GM12878 (cell line): ENCODE measurements around the gene RAD51B. TPM values are rescaled to one million over a fixed set of nuclear protein-coding genes. Genes with fewer than 3 reads are reported as not detected.

Source experiments
- ATAC-seq: fragments of 200-7000 bp; cut with Tn5 transposase; 3 replicates; pipeline ENCODE4 v1.9.1; 2020; ENCODE audit warnings: mild to moderate bottlenecking, moderate library complexity
- BruUV-seq: library from RNA; stranded (reverse); fragments of 400-500 nt; replicated peaks from 2 replicates; lab custom pipeline; 2021; lab: Mats Ljungman, UMichigan
- CTCF ChIA-PET: fragments of 300-600 bp; sonication (Branson Sonifier 250); formaldehyde crosslinking; extraction: SDS; loops from one replicate; lab custom pipeline; 2021; ENCODE audit warnings: inconsistent platforms; lab: Yijun Ruan, JAX
- POLR2A ChIA-PET: fragments of 350-600 bp; formaldehyde crosslinking; extraction: SDS; loops from one replicate; lab custom pipeline; 2021; ENCODE audit warnings: inconsistent platforms; lab: Charles Lee
- RAD21 ChIA-PET: fragments of 300-600 bp; sonication (Branson Sonifier 250); formaldehyde crosslinking; loops from one replicate; lab custom pipeline; 2023; ENCODE audit warnings: antibody characterized with exemption; ENCODE audit not compliant: unreplicated experiment; lab: Charles Lee
- SMC1A ChIA-PET: fragments of 300-600 bp; sonication (Branson Sonifier 250); formaldehyde crosslinking; loops from one replicate; lab custom pipeline; 2023; ENCODE audit not compliant: unreplicated experiment, uncharacterized antibody; lab: Charles Lee
- DNase-seq: peaks from one replicate; pipeline ENCODE4 v3.0.0-alpha.2; 2011; ENCODE audit warnings: low read depth, low spot score
- FAIRE-seq: peaks from 3 replicates; lab custom pipeline; 2011; peaks lifted over from hg19 to GRCh38; lab: Jason Lieb, UNC
- H2AFZ ChIP-seq: 2 replicates; pipeline ENCODE4 v1.6.0; 2011; ENCODE audit warnings: low read depth, low read length, control low read depth; ENCODE audit not compliant: control insufficient read depth
- H3K27ac ChIP-seq: 2 replicates; pipeline ENCODE4 v1.5.1; 2011; ENCODE audit warnings: control low read depth; ENCODE audit not compliant: control insufficient read depth, insufficient read depth
- H3K27me3 ChIP-seq, 2 experiments: replicated peaks in 1 of 2; 2 replicates each; pipeline versions ENCODE4 v1.6.0 to v1.6.1; 2011; ENCODE audit warnings: low read length in 1 of 2; ENCODE audit not compliant: control insufficient read depth in 2 of 2, insufficient read depth in 2 of 2
- H3K36me3 ChIP-seq, 2 experiments: 2 replicates each; pipeline ENCODE4 v1.5.1; 2011; ENCODE audit warnings: low read length in 1 of 2; ENCODE audit not compliant: control insufficient read depth in 2 of 2, insufficient read depth in 2 of 2
- H3K4me1 ChIP-seq: 2 replicates; pipeline ENCODE4 v1.6.1; 2011; ENCODE audit warnings: mild to moderate bottlenecking, low read length, moderate library complexity, mixed read lengths; ENCODE audit not compliant: control insufficient read depth, insufficient read depth
- H3K4me2 ChIP-seq: 2 replicates; pipeline ENCODE4 v1.6.0; 2011; ENCODE audit warnings: control low read depth; ENCODE audit not compliant: control insufficient read depth, insufficient read depth
- H3K4me3 ChIP-seq: fragments of 200-600 bp; sonication (generic); 2 replicates; pipeline ENCODE4 v1.5.1; 2016
- H3K79me2 ChIP-seq: 2 replicates; pipeline ENCODE4 v1.6.0; 2011; ENCODE audit warnings: low read length; ENCODE audit not compliant: control insufficient read depth, insufficient read depth
- H3K9ac ChIP-seq: 2 replicates; pipeline ENCODE4 v1.8.0; 2011; ENCODE audit warnings: low read length, control low read depth, mixed read lengths; ENCODE audit not compliant: control insufficient read depth, insufficient read depth
- H3K9me3 ChIP-seq: replicated peaks from 3 replicates; pipeline ENCODE4 v1.5.1; 2011; ENCODE audit warnings: mild to moderate bottlenecking, low read length; ENCODE audit not compliant: control insufficient read depth, insufficient read depth
- H4K20me1 ChIP-seq: 2 replicates; pipeline ENCODE4 v1.6.0; 2011; ENCODE audit not compliant: control insufficient read depth, insufficient read depth
- CBFB ChIP-seq: IDR thresholded peaks from 2 replicates; pipeline ENCODE4 v1.6.1; 2016; ENCODE audit warnings: antibody characterized with exemption, low read depth
- CEBPB ChIP-seq, 2 experiments: fragments of 150-350 bp in 1 of 2; IDR thresholded peaks; 2 replicates each; pipeline ENCODE4 v1.6.1; 2012 to 2014; ENCODE audit warnings: low read depth in 2 of 2, low read length in 2 of 2, borderline replicate concordance in 1 of 2, inconsistent platforms in 1 of 2
- CHD1 ChIP-seq: IDR thresholded peaks from 2 replicates; pipeline ENCODE4 v1.6.1; 2012; ENCODE audit warnings: low read depth, low read length, improper control_type of control experiment
- CHD2 ChIP-seq: IDR thresholded peaks from 2 replicates; pipeline ENCODE4 v1.6.1; 2011; ENCODE audit warnings: low read depth, low read length, improper control_type of control experiment, borderline replicate concordance
- ESRRA ChIP-seq: IDR thresholded peaks from 2 replicates; pipeline ENCODE4 v1.6.1; 2012; ENCODE audit warnings: mild to moderate bottlenecking, low read length, improper control_type of control experiment
- EZH2 ChIP-seq: IDR thresholded peaks from 2 replicates; pipeline ENCODE4 v1.6.1; 2012; ENCODE audit warnings: low read depth, mild to moderate bottlenecking, control low read depth, inconsistent platforms, low read length, borderline replicate concordance; ENCODE audit not compliant: control insufficient read depth
- FOXK2 ChIP-seq: fragments of 450-650 bp; IDR thresholded peaks from 2 replicates; pipeline ENCODE4 v1.6.1; 2017; ENCODE audit warnings: mild to moderate bottlenecking, moderate library complexity
- MXI1 ChIP-seq: fragments of 150-350 bp; IDR thresholded peaks from 2 replicates; pipeline ENCODE4 v1.6.1; 2011; ENCODE audit warnings: low read depth, mild to moderate bottlenecking, inconsistent platforms, low read length, improper control_type of control experiment
- NFIC ChIP-seq: IDR thresholded peaks from 2 replicates; pipeline ENCODE4 v1.6.1; 2012; ENCODE audit warnings: low read depth, mild to moderate bottlenecking, inconsistent platforms, low read length, moderate library complexity
- NFYA ChIP-seq: IDR thresholded peaks from 2 replicates; pipeline ENCODE4 v1.6.1; 2011; ENCODE audit warnings: low read depth, mild to moderate bottlenecking, low read length, improper control_type of control experiment, borderline replicate concordance
- NFYB ChIP-seq: IDR thresholded peaks from 2 replicates; pipeline ENCODE4 v1.6.1; 2011; ENCODE audit warnings: low read depth, mild to moderate bottlenecking, low read length, improper control_type of control experiment, moderate library complexity; ENCODE audit not compliant: insufficient read depth
- NRF1 ChIP-seq: conservative IDR thresholded peaks from 2 replicates; pipeline ENCODE4 v1.6.1; 2011; ENCODE audit warnings: mild to moderate bottlenecking, low read depth, low read length, improper control_type of control experiment
- SMAD5 ChIP-seq: IDR thresholded peaks from 2 replicates; pipeline ENCODE4 v1.6.1; 2016; ENCODE audit warnings: antibody characterized with exemption, low read depth
- SREBF2 ChIP-seq: IDR thresholded peaks from 2 replicates; pipeline ENCODE4 v1.6.1; 2012; ENCODE audit warnings: mild to moderate bottlenecking, low read length
- TBL1XR1 ChIP-seq: IDR thresholded peaks from 2 replicates; pipeline ENCODE4 v1.6.1; 2012; ENCODE audit warnings: low read depth, low read length, improper control_type of control experiment
- ZSCAN29 ChIP-seq: fragments of 450-650 bp; IDR thresholded peaks from 2 replicates; pipeline ENCODE4 v1.6.1; 2017; ENCODE audit warnings: mild to moderate bottlenecking, moderate library complexity
- ZZZ3 ChIP-seq: IDR thresholded peaks from 2 replicates; pipeline ENCODE4 v1.6.1; 2011; ENCODE audit warnings: low read depth; ENCODE audit not compliant: control insufficient read depth, insufficient read length
- WGBS: methylation state at CpG from one replicate; pipeline ENCODE4 v1.1.6; 2016; ENCODE audit warnings: low lambda C conversion rate; ENCODE audit not compliant: insufficient replicate concordance, insufficient coverage; ENCODE audit errors: missing lambda C conversion rate; 5-methylcytosine and 5-hydroxymethylcytosine counted together
- in situ Hi-C: fragments of 300-500 bp; cut with MboI; formaldehyde crosslinking; loops from 9 replicates; pipeline ENCODE4 v1.14.3; 2018; ENCODE audit warnings: mixed read lengths
- intact Hi-C: fragments of 100-400 bp; cut with micrococcal nuclease; formaldehyde crosslinking; loops from one replicate; pipeline ENCODE4 v1.14.2; 2022; ENCODE audit not compliant: unreplicated experiment
- polyA plus RNA-seq, 11 experiments: library from polyadenylated mRNA; depleted of rRNA in 4 of 11; unstranded in 6 of 11; stranded (reverse) in 5 of 11; fragments of >200 nt; fragmentation: Nextera tagmentation in 4 of 11; fragmentation: Illumina TruSeq in 1 of 11; extraction: Ambion mirVana in 4 of 11; extraction: Trizol in 1 of 11; gene quantifications; 1 replicate in 1 of 11; 2 replicates in 10 of 11; pipeline versions ENCODE4 v1.2.1 to v1.2.3, GENCODE V29; 2011 to 2016; ENCODE audit warnings: inconsistent platforms in 2 of 11, missing spikeins in 2 of 11, low read depth in 1 of 11
- total RNA-seq, 4 experiments: library from RNA; depleted of rRNA in 3 of 4; stranded (reverse); fragments of >200 nt in 3 of 4; fragmentation: Illumina TruSeq in 1 of 4; extraction: Trizol in 1 of 4; gene quantifications; 2 replicates each; pipeline versions ENCODE4 v1.2.1 to v1.2.3, GENCODE V29; 2013 to 2021
- TF ChIP-seq, protein P1 (sequence below): fragments of 450-650 bp; IDR thresholded peaks from 2 replicates; pipeline ENCODE4 v1.6.1; 2017; ENCODE audit warnings: low read depth, mild to moderate bottlenecking, moderate library complexity
- TF ChIP-seq, protein P2 (sequence below): fragments of 450-650 bp; conservative IDR thresholded peaks from 2 replicates; pipeline ENCODE4 v1.6.1; 2017; ENCODE audit warnings: mild to moderate bottlenecking, moderate library complexity
- TF ChIP-seq, protein P3 (sequence below): fragments of 450-650 bp; IDR thresholded peaks from 2 replicates; pipeline ENCODE4 v1.6.1; 2016; ENCODE audit warnings: mild to moderate bottlenecking

RAD51B gene
- total and polyA plus RNA-seq, 10 of the 15 experiments (the other 5 are each of a cell fraction or from before 2014, with no cell fraction given), result 9.8 to 26.8 (median 21.3) TPM

- TF ChIP-seq, protein P1, sequence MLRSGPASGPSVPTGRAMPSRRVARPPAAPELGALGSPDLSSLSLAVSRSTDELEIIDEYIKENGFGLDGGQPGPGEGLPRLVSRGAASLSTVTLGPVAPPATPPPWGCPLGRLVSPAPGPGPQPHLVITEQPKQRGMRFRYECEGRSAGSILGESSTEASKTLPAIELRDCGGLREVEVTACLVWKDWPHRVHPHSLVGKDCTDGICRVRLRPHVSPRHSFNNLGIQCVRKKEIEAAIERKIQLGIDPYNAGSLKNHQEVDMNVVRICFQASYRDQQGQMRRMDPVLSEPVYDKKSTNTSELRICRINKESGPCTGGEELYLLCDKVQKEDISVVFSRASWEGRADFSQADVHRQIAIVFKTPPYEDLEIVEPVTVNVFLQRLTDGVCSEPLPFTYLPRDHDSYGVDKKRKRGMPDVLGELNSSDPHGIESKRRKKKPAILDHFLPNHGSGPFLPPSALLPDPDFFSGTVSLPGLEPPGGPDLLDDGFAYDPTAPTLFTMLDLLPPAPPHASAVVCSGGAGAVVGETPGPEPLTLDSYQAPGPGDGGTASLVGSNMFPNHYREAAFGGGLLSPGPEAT, result no peak
- TF ChIP-seq SREBF2 (no peak), FOXK2 (no peak), CHD2 (no peak), NFYB (no peak), ZSCAN29 (no peak), CHD1 (no peak)
- TF ChIP-seq, all 136 proteins: peak for 0
Measured at GRCh38 chr14:68695856-68696255, 876.3 kb downstream of the RAD51B start (continued).

DNA sequence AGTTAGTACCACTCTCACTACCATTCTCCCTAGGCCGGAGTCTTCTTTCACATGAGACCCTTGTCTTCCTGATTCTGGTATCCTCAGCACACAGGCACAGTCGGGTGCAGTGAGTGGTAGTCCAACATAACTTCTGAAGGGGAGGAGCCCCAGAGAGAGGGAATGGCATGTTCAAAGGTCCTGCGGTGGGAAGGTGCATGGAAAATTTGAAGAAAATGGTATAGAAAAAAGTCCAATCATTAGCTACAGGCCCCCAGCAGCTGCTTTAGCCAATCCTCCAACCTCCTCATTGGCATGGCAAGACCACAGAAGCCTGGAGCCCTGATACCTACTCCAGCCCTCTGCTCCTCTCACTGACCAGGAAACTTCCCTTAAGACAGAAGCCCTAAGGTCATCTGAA lies 876.7 kb downstream of the RAD51B start:
- ChIA-PET SMC1A (interaction anchor here (1.3 to 3.3 kb wide), 2 partner anchors 11 to 225 kb away, joined by 3 to 24 read pairs; no protein-coding TSS in a partner anchor), POLR2A (no interaction called here), CTCF (interaction anchor here (1.3 kb wide), 1 partner anchor 92 kb away, joined by 3 read pairs; no protein-coding TSS in a partner anchor), RAD21 (no interaction called here)
- no peak overlapping the region for H2AFZ ChIP-seq
- no peaks in the 10 kb centered on the region for H3K27me3 ChIP-seq
- no peak overlapping the region for H3K9ac ChIP-seq
- no peak for ATAC-seq
- no peak overlapping the region for H3K4me3 ChIP-seq
- no peak overlapping the region for H3K27ac ChIP-seq
- H3K9me3 ChIP-seq, result peaks cover 1% of the 10 kb centered on the region; the same call in 1 of the 3 replicates
- WGBS, result 85% methylated on average over 3 of the region's 3 CpGs
- peaks cover 18% of the 10 kb centered on the region for H3K4me1 ChIP-seq
- no peaks in the 10 kb centered on the region for H4K20me1 ChIP-seq
- FAIRE-seq, result no peak
- intact Hi-C loops, result loop anchor here (5.0 kb wide), 1 partner anchor 36 kb away; no protein-coding TSS in a partner anchor
- DNase-seq, result no peak
- H3K79me2 ChIP-seq, result no peaks in the 10 kb centered on the region
- in situ Hi-C loops, result no loop called here
- H3K36me3 ChIP-seq, result no peaks in the 10 kb centered on the region
- H3K4me2 ChIP-seq, result no peak overlapping the region
- BruUV-seq, result no TSS peak
- no peak for TF ChIP-seq CHD2
- no peak for TF ChIP-seq MXI1
- TF ChIP-seq, protein P2, sequence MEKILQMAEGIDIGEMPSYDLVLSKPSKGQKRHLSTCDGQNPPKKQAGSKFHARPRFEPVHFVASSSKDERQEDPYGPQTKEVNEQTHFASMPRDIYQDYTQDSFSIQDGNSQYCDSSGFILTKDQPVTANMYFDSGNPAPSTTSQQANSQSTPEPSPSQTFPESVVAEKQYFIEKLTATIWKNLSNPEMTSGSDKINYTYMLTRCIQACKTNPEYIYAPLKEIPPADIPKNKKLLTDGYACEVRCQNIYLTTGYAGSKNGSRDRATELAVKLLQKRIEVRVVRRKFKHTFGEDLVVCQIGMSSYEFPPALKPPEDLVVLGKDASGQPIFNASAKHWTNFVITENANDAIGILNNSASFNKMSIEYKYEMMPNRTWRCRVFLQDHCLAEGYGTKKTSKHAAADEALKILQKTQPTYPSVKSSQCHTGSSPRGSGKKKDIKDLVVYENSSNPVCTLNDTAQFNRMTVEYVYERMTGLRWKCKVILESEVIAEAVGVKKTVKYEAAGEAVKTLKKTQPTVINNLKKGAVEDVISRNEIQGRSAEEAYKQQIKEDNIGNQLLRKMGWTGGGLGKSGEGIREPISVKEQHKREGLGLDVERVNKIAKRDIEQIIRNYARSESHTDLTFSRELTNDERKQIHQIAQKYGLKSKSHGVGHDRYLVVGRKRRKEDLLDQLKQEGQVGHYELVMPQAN, result no peak
- TF ChIP-seq, protein P3, sequence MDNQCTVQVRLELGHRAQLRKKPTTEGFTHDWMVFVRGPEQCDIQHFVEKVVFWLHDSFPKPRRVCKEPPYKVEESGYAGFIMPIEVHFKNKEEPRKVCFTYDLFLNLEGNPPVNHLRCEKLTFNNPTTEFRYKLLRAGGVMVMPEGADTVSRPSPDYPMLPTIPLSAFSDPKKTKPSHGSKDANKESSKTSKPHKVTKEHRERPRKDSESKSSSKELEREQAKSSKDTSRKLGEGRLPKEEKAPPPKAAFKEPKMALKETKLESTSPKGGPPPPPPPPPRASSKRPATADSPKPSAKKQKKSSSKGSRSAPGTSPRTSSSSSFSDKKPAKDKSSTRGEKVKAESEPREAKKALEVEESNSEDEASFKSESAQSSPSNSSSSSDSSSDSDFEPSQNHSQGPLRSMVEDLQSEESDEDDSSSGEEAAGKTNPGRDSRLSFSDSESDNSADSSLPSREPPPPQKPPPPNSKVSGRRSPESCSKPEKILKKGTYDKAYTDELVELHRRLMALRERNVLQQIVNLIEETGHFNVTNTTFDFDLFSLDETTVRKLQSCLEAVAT, result no peak
- TF ChIP-seq TBL1XR1, result no peak
- TF ChIP-seq CEBPB (IDR thresholded peaks at IDR 0.05; ENCODE audit: borderline replicate concordance in 1 of 2, low read depth in 2 of 2, low read length in 2 of 2), result no peak
- no peak for TF ChIP-seq ESRRA
- TF ChIP-seq CBFB, result no peak
- no peak for TF ChIP-seq SMAD5
- no peak for TF ChIP-seq NRF1
- TF ChIP-seq ZZZ3, result no peak
- TF ChIP-seq NFIC, result no peak
- TF ChIP-seq NFYA, result no peak
- no peak for TF ChIP-seq EZH2
